ENCODE data around the gene ZNF668. TPM values are rescaled to one million over a fixed set of nuclear protein-coding genes. Genes with fewer than 3 reads are reported as not detected.

Gene ZNF668
- polyA plus RNA-seq, 4 donors, result 5.4 to 12.2 (median 10.1) TPM

DNA sequence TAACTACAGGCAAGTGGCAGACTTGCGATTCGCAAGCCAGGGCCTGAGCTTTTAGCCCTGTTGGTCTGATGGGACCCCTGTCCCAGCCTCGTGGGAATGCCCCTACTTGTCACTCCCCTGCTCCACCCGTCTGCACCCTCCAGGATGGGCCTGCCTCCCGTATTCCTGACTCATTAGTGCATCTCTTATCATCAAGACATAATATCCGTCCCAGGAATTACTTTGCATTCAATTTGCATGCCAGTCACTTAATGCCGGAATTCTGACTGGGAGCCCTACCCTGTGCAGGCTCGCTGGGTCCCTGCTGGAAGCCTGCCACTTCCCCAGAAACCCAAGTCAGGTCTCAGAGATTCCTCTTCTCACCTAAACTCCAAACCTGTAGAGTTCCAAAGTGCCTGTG is 11.4 kb upstream of the ZNF668 start:
- DNase-seq, result no peak
- H3K9me3 ChIP-seq (ENCODE audit: control insufficient read depth in 2 of 2, insufficient read depth in 1 of 2, low read depth in 1 of 2, low read length in 1 of 2), result no peaks in the 10 kb centered on the region
- peaks cover 5 to 87% (median 15%) of the 10 kb centered on the region in 3 donors for H3K36me3 ChIP-seq (ENCODE audit: control insufficient read depth in 3 of 3, insufficient read depth in 2 of 3, low read depth in 1 of 3, low read length in 3 of 3)
- no peak for FAIRE-seq
- no peak overlapping the region for H3K4me3 ChIP-seq (ENCODE audit: low read depth in 1 of 3, low read length in 3 of 3)
- no peaks in the 10 kb centered on the region for H3K4me1 ChIP-seq (ENCODE audit: control insufficient read depth in 3 of 3, insufficient read depth in 2 of 3, low read depth in 1 of 3, low read length in 2 of 3)
- WGBS, 3 donors, result 70 to 75% (median 72%) methylated on average over 8 of the region's 8 CpGs
- no peak overlapping the region for H3K27ac ChIP-seq (ENCODE audit: low read depth in 1 of 3, low read length in 2 of 3)
- H3K27me3 ChIP-seq (ENCODE audit: control insufficient read depth in 3 of 3, insufficient read depth in 3 of 3, low read length in 3 of 3), result no peaks in the 10 kb centered on the region

DNA sequence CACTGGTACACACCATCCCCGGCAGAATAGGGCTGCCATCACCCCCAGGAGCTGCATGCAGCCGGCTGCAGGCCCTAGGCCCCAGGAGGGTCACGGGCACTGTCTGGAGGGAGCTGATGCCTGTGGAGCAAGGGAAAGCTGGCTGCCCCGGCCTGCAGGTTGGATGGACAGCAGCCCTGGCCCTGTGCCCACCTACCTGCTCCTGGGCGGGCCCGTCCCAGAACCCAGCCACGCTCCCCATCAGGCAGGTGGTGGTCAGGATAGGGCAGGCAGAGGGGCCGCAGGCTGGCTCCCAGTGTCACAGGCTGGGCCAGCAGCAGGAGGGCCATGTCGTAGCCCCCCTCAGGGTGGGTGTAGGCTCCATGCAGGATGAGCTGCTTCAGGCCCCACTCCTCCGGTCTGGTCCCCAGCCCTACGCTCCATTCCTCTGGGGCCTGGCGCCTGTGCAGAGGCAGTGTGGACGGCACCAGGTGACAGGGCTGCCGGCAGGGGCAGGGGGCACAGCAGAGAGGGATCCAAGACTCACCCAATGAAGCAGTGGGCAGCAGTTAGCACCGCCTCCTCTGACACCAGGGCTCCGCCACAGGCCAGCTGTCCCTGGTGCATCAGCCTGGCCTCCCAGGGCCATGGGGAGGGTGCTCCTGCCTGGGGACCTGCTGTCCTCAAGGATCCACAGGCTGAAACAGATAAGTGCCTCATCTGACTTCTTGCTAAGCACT is 10.7 kb upstream of the ZNF668 start:
- Histone ChIP-seq H3K4me1 (ENCODE audit: control insufficient read depth in 3 of 3, insufficient read depth in 2 of 3, low read depth in 1 of 3, low read length in 2 of 3) (no peaks in the 10 kb centered on the region), H3K4me3 (ENCODE audit: low read depth in 1 of 3, low read length in 3 of 3) (no peak overlapping the region), H3K27ac (ENCODE audit: low read depth in 1 of 3, low read length in 2 of 3) (no peak overlapping the region), H3K27me3 (ENCODE audit: control insufficient read depth in 3 of 3, insufficient read depth in 3 of 3, low read length in 3 of 3) (no peaks in the 10 kb centered on the region), H3K36me3 (ENCODE audit: control insufficient read depth in 3 of 3, insufficient read depth in 2 of 3, low read depth in 1 of 3, low read length in 3 of 3) (peaks cover 7 to 90% (median 13%) of the 10 kb centered on the region in 3 donors), H3K9me3 (ENCODE audit: control insufficient read depth in 2 of 2, insufficient read depth in 1 of 2, low read depth in 1 of 2, low read length in 1 of 2) (no peaks in the 10 kb centered on the region)
- no peak for DNase-seq
- WGBS, 3 donors, result 91 to 93% (median 93%) methylated on average over 14 to 16 of the region's 16 CpGs
- no peak for FAIRE-seq

DNA sequence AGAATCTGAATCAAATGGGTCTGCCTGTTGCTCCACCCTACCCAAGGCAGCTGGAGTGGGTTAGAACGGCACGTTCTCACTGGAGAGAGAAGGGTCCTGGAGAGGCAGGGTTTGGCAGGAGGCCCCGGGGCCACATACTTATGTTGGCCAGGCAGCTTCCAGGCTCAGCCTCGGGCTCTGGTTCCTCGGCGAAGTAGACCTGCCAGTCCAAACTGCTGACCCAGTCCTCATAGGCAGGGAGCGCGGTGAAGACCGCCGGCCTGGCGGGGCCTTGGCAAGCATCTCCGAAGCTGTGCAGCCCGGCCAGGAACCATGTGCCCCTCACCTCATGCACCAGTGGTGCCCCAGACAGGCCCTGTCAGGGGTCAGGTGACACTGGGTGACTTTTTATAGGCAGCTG is 9.9 kb upstream of the ZNF668 start:
- peaks cover 10 to 93% (median 17%) of the 10 kb centered on the region in 3 donors for H3K36me3 ChIP-seq (ENCODE audit: control insufficient read depth in 3 of 3, insufficient read depth in 2 of 3, low read depth in 1 of 3, low read length in 3 of 3)
- FAIRE-seq (no peak), DNase-seq (no peak)
- H3K4me3 ChIP-seq (ENCODE audit: low read depth in 1 of 3, low read length in 3 of 3), result no peak overlapping the region
- no peaks in the 10 kb centered on the region for H3K27me3 ChIP-seq (ENCODE audit: control insufficient read depth in 3 of 3, insufficient read depth in 3 of 3, low read length in 3 of 3)
- H3K27ac ChIP-seq (ENCODE audit: low read depth in 1 of 3, low read length in 2 of 3), result no peak overlapping the region
- no peaks in the 10 kb centered on the region for H3K9me3 ChIP-seq (ENCODE audit: control insufficient read depth in 2 of 2, insufficient read depth in 1 of 2, low read depth in 1 of 2, low read length in 1 of 2)
- H3K4me1 ChIP-seq (ENCODE audit: control insufficient read depth in 3 of 3, insufficient read depth in 2 of 3, low read depth in 1 of 3, low read length in 2 of 3), result no peaks in the 10 kb centered on the region
- WGBS, 3 donors, result 88 to 92% (median 91%) methylated on average over 13 of the region's 13 CpGs

DNA sequence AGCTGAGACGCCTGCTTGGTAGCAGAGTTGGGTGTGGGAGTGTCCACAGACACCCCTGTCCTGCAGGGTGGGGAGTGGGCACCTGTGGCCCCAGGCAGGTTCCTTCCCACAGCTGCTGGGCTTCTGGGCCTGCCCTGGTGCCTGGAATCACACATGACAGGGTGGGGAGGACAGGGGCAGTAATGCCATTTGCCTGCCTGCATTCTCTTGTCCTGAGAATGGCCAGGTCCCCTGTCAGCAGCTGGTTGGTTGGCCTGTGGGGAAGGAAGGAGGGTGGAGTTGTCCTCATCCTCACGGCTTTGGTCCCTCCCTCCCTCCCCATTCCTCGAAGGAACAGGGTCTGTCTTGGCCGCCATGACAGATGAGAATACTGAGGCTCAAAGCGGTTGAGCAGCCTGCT is 9.5 kb upstream of the ZNF668 start:
- 70% methylated on average over 5 of the region's 5 CpGs for WGBS, 3 donors
- Histone ChIP-seq H3K9me3 (ENCODE audit: control insufficient read depth in 2 of 2, insufficient read depth in 1 of 2, low read depth in 1 of 2, low read length in 1 of 2) (no peaks in the 10 kb centered on the region), H3K27ac (ENCODE audit: low read depth in 1 of 3, low read length in 2 of 3) (no peak overlapping the region), H3K36me3 (ENCODE audit: control insufficient read depth in 3 of 3, insufficient read depth in 2 of 3, low read depth in 1 of 3, low read length in 3 of 3) (peaks cover 14 to 93% (median 17%) of the 10 kb centered on the region in 3 donors), H3K4me3 (ENCODE audit: low read depth in 1 of 3, low read length in 3 of 3) (no peak overlapping the region), H3K4me1 (ENCODE audit: control insufficient read depth in 3 of 3, insufficient read depth in 2 of 3, low read depth in 1 of 3, low read length in 2 of 3) (no peaks in the 10 kb centered on the region), H3K27me3 (ENCODE audit: control insufficient read depth in 3 of 3, insufficient read depth in 3 of 3, low read length in 3 of 3) (no peaks in the 10 kb centered on the region)
- DNase-seq (no peak), FAIRE-seq (no peak)

DNA sequence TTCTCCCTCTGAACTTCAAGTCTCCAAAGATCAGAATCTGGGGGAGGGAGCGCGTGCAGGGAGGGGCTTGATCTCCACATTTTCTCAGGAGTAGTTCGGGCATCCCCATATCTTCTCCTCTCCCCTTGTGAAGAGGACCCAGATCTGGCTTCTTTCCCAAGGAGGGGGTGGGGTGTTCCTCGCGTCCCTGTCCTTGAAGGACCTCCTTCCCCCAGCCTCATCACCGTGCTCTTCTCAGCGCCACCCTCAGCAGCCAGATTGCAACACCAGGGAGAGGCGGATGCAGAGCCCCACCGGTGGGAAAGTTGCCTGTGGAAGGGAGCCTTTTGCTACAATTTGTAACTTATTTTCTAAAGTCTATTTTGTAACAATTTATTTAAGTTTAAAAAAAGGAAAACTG is 9.0 kb upstream of the ZNF668 start:
- no peak for DNase-seq
- peaks cover 17 to 94% (median 19%) of the 10 kb centered on the region in 3 donors for H3K36me3 ChIP-seq (ENCODE audit: control insufficient read depth in 3 of 3, insufficient read depth in 2 of 3, low read depth in 1 of 3, low read length in 3 of 3)

DNA sequence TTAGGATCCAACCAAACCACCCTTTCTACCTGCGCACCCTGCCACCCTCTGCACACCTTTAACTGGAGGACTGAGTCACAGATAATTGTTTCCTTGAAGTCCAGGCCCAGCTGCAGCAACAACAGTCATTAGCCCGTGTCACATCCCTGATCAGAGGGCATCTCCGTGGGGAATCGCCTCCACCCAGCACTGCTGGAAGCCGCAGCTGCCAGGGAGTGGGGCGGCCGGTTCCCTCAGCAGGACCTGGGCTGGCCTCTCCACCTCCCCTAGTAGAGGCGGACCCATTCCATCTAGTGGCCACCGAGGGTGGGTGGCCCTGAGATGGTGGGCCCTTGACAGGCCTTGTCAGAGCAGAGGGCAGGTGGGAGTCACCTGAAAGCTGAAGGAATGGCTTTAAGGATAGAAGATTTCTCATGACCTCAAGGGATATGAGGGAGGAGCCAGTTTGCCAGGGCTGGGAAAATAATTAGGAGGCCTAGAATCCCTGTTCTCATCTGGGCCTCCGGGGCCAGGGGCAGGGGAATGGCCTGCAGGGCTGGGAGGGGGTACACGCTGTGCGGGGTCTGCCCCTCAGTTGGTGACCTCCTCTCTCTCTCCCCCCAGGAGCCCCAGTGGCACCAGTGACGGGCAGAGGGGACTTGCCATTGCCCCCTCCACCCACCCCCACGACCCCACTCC is 8.5 kb upstream of the ZNF668 start:
- no peak overlapping the region for H3K4me3 ChIP-seq (ENCODE audit: low read depth in 1 of 3, low read length in 3 of 3)
- H3K36me3 ChIP-seq (ENCODE audit: control insufficient read depth in 3 of 3, insufficient read depth in 2 of 3, low read depth in 1 of 3, low read length in 3 of 3), result peaks cover 17 to 94% (median 19%) of the 10 kb centered on the region in 3 donors
- no peaks in the 10 kb centered on the region for H3K9me3 ChIP-seq (ENCODE audit: control insufficient read depth in 2 of 2, insufficient read depth in 1 of 2, low read depth in 1 of 2, low read length in 1 of 2)
- 44 to 76% (median 70%) methylated on average over 11 to 14 of the region's 14 CpGs for WGBS, 3 donors
- H3K27ac ChIP-seq (ENCODE audit: low read depth in 1 of 3, low read length in 2 of 3), result peak overlapping the region in 2 of 3 donors; percentile 27 to 29
- H3K4me1 ChIP-seq (ENCODE audit: control insufficient read depth in 3 of 3, insufficient read depth in 2 of 3, low read depth in 1 of 3, low read length in 2 of 3), result no peaks in the 10 kb centered on the region
- DNase-seq (peak in 1 of 2 donors; percentile 60), FAIRE-seq (no peak)
- no peaks in the 10 kb centered on the region for H3K27me3 ChIP-seq (ENCODE audit: control insufficient read depth in 3 of 3, insufficient read depth in 3 of 3, low read length in 3 of 3)

More for the DNA sequence above, 9.0 kb upstream of the ZNF668 start:
- WGBS, 3 donors, result 72 to 84% (median 81%) methylated on average over 9 of the region's 9 CpGs
- Histone ChIP-seq H3K4me3 (ENCODE audit: low read depth in 1 of 3, low read length in 3 of 3) (no peak overlapping the region), H3K27me3 (ENCODE audit: control insufficient read depth in 3 of 3, insufficient read depth in 3 of 3, low read length in 3 of 3) (no peaks in the 10 kb centered on the region), H3K4me1 (ENCODE audit: control insufficient read depth in 3 of 3, insufficient read depth in 2 of 3, low read depth in 1 of 3, low read length in 2 of 3) (no peaks in the 10 kb centered on the region), H3K27ac (ENCODE audit: low read depth in 1 of 3, low read length in 2 of 3) (no peak overlapping the region), H3K9me3 (ENCODE audit: control insufficient read depth in 2 of 2, insufficient read depth in 1 of 2, low read depth in 1 of 2, low read length in 1 of 2) (no peaks in the 10 kb centered on the region)
- FAIRE-seq, result no peak

DNA sequence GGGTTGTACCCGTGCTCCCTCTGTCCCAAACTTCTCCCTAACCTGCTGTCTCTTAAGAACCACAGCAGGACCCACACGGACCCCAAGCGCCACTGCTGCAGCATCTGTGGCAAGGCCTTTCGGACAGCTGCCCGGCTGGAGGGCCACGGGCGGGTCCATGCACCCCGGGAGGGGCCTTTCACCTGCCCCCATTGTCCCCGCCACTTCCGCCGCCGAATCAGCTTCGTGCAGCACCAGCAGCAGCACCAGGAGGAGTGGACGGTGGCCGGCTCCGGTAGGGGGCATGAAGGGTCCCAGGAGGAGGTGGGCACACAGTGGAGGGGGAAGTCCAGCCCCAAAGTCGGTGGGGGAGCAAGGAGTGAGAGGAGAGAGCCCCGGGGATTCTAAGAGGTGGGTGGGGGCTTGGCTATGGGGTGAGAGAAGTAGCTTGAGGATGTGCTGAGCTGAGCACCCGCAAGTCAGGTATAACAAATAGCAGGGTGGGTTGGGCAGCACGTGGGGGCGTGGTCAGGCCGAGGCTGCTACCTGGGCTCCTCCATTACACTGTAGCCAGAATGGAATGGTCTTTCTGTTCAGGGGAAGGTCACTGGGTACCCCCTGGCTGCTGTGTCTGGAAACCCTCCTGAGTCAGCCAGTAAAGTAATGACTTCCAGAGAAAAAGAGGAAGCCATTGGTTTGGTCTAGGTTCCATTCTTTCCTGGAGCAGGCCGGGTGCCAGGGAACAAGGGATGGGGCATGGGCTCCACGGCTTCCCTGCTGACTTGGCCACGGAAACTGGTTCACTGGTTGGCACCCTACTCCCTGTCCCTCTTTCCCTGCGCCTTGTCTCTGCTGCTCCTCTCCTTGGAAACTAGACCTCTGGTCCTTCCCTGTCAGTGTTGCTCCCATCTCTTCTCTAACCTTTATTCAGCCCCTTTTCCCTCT is 7.7 kb upstream of the ZNF668 start:
- H3K4me3 ChIP-seq (ENCODE audit: low read depth in 1 of 3, low read length in 3 of 3), result no peak overlapping the region
- H3K27ac ChIP-seq (ENCODE audit: low read depth in 1 of 3, low read length in 2 of 3), result peak overlapping the region in 2 of 3 donors; percentile 22 to 27
- FAIRE-seq, result no peak
- DNase-seq, result no peak
- H3K27me3 ChIP-seq (ENCODE audit: control insufficient read depth in 3 of 3, insufficient read depth in 3 of 3, low read length in 3 of 3), result no peaks in the 10 kb centered on the region
- peaks cover 19 to 94% (median 22%) of the 10 kb centered on the region in 3 donors for H3K36me3 ChIP-seq (ENCODE audit: control insufficient read depth in 3 of 3, insufficient read depth in 2 of 3, low read depth in 1 of 3, low read length in 3 of 3)
- H3K9me3 ChIP-seq (ENCODE audit: control insufficient read depth in 2 of 2, insufficient read depth in 1 of 2, low read depth in 1 of 2, low read length in 1 of 2), result no peaks in the 10 kb centered on the region
- H3K4me1 ChIP-seq (ENCODE audit: control insufficient read depth in 3 of 3, insufficient read depth in 2 of 3, low read depth in 1 of 3, low read length in 2 of 3), result no peaks in the 10 kb centered on the region
- WGBS, 3 donors, result 83 to 86% (median 85%) methylated on average over 25 to 26 of the region's 26 CpGs

DNA sequence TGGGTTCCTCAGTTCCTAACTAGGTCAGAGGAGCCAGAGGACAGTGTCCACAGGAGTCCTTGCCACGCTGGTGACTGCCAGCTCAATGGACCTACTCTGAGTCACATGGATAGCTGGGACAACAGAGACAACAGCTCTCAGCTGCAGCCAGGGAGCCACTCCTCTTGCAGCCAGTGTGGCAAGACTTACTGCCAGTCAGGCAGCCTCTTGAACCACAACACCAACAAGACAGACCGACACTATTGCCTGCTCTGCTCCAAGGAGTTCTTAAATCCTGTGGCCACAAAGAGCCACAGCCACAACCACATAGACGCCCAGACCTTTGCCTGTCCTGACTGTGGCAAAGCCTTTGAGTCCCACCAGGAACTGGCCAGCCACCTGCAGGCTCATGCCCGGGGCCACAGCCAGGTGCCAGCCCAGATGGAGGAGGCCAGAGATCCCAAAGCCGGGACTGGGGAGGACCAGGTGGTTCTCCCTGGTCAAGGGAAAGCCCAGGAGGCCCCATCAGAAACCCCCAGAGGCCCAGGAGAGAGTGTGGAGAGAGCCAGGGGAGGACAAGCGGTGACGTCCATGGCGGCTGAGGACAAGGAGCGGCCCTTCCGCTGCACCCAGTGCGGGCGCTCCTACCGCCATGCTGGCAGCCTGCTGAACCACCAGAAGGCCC is 6.8 kb upstream of the ZNF668 start:
- Histone ChIP-seq H3K9me3 (ENCODE audit: control insufficient read depth in 2 of 2, insufficient read depth in 1 of 2, low read depth in 1 of 2, low read length in 1 of 2) (no peaks in the 10 kb centered on the region), H3K4me1 (ENCODE audit: control insufficient read depth in 3 of 3, insufficient read depth in 2 of 3, low read depth in 1 of 3, low read length in 2 of 3) (no peaks in the 10 kb centered on the region), H3K27me3 (ENCODE audit: control insufficient read depth in 3 of 3, insufficient read depth in 3 of 3, low read length in 3 of 3) (no peaks in the 10 kb centered on the region), H3K4me3 (ENCODE audit: low read depth in 1 of 3, low read length in 3 of 3) (no peak overlapping the region), H3K27ac (ENCODE audit: low read depth in 1 of 3, low read length in 2 of 3) (no peak overlapping the region), H3K36me3 (ENCODE audit: control insufficient read depth in 3 of 3, insufficient read depth in 2 of 3, low read depth in 1 of 3, low read length in 3 of 3) (peaks cover 16 to 96% (median 22%) of the 10 kb centered on the region in 3 donors)
- WGBS, 3 donors, result 91 to 92% (median 92%) methylated on average over 11 to 13 of the region's 13 CpGs
- FAIRE-seq (no peak), DNase-seq (no peak)

Measured in small intestine (tissue), 7 donors.